K562 (cell line): ENCODE results near the gene RHOF. TPM values are rescaled to one million over a fixed set of nuclear protein-coding genes. Genes with fewer than 3 reads are reported as not detected.

Experiments
- BCLAF1 ChIP-seq, 2 experiments: fragments of 450-650 bp in 1 of 2; IDR thresholded peaks; 2 replicates each; pipeline ENCODE4 v1.6.1; 2011 to 2017; ENCODE audit warnings: low read depth in 2 of 2, antibody characterized with exemption in 1 of 2, borderline replicate concordance in 1 of 2, low read length in 1 of 2, mild to moderate bottlenecking in 1 of 2, mixed read lengths in 1 of 2; ENCODE audit not compliant: control insufficient read depth in 1 of 2
- BRD4 ChIP-seq: fragments of 200-600 bp; sonication (generic); IDR thresholded peaks from 2 replicates; pipeline ENCODE4 v1.6.1; 2017; ENCODE audit warnings: inconsistent platforms
- CBX1 ChIP-seq: sonication (generic); IDR thresholded peaks from 2 replicates; pipeline ENCODE4 v1.6.1; 2016; ENCODE audit warnings: antibody characterized with exemption, low read depth, mild to moderate bottlenecking
- ELF2 ChIP-seq: fragments of 250-450 bp; sonication (Bioruptor Pico); IDR thresholded peaks from 2 replicates; pipeline ENCODE4 v1.5.0; 2021; ENCODE audit warnings: mild to moderate bottlenecking
- GATAD2B ChIP-seq: fragments of 450-650 bp; IDR thresholded peaks from 2 replicates; pipeline ENCODE4 v1.6.1; 2017; ENCODE audit warnings: mild to moderate bottlenecking, borderline replicate concordance
- HMBOX1 ChIP-seq: sonication (generic); IDR thresholded peaks from 2 replicates; pipeline ENCODE4 v1.6.1; 2016
- HNRNPLL ChIP-seq: fragments of 200-400 bp; formaldehyde crosslinking; IDR thresholded peaks from 2 replicates; pipeline ENCODE4 v1.6.1; 2017; ENCODE audit warnings: low read length, low read depth, mild to moderate bottlenecking; ENCODE audit not compliant: poor library complexity, severe bottlenecking
- MEF2D ChIP-seq: conservative IDR thresholded peaks from 2 replicates; pipeline ENCODE4 v1.6.1; 2016; ENCODE audit warnings: low read depth, missing genetic modification characterization, missing compliant biosample characterization
- NFXL1 ChIP-seq: fragments of 450-650 bp; formaldehyde crosslinking; IDR thresholded peaks from 2 replicates; pipeline ENCODE4 v1.4.0; 2021; ENCODE audit warnings: mild to moderate bottlenecking
- PHTF2 ChIP-seq: fragments of 250-450 bp; sonication (Bioruptor Pico); IDR thresholded peaks from 2 replicates; pipeline ENCODE4 v1.5.0; 2021; ENCODE audit warnings: mild to moderate bottlenecking
- SPI1 ChIP-seq: IDR thresholded peaks from 2 replicates; pipeline ENCODE4 v1.6.1; 2011; ENCODE audit warnings: low read depth, low read length, control low read depth, borderline replicate concordance
- SRF ChIP-seq, 2 experiments: fragments of 250-450, 450-650 bp in 1 of 2; sonication (Bioruptor Pico) in 1 of 2; sonication (generic) in 1 of 2; formaldehyde crosslinking; IDR thresholded peaks; 2 replicates each; pipeline versions ENCODE4 v1.5.0 to v1.5.1; 2020 to 2022; ENCODE audit warnings: mild to moderate bottlenecking in 1 of 2, missing genetic modification reagents in 1 of 2
- TBP ChIP-seq: optimal IDR thresholded peaks from 2 replicates; pipeline ENCODE3; 2011; ENCODE audit warnings: low read depth, low read length, improper control_type of control experiment
- ZBTB33 ChIP-seq: sonication (generic); formaldehyde crosslinking; IDR thresholded peaks from 2 replicates; pipeline ENCODE4 v1.8.1; 2023; ENCODE audit warnings: mild to moderate bottlenecking, missing genetic modification reagents
- ZFPM2 ChIP-seq: fragments of 250-450 bp; sonication (Bioruptor Pico); IDR thresholded peaks from 2 replicates; pipeline ENCODE4 v1.5.1; 2022; ENCODE audit warnings: mild to moderate bottlenecking
- ZNF143 ChIP-seq: sonication (generic); formaldehyde crosslinking; IDR thresholded peaks from 2 replicates; pipeline ENCODE4 v1.9.0; 2022; ENCODE audit warnings: mild to moderate bottlenecking, missing genetic modification reagents
- ZNF431 ChIP-seq: sonication (generic); formaldehyde crosslinking; IDR thresholded peaks from 2 replicates; pipeline ENCODE4 v1.8.0; 2022; ENCODE audit warnings: mild to moderate bottlenecking, missing genetic modification reagents
- ZNF445 ChIP-seq: fragments of 250-450 bp; sonication (Bioruptor Pico); IDR thresholded peaks from 2 replicates; pipeline ENCODE4 v1.4.0; 2020; ENCODE audit warnings: low read depth, mild to moderate bottlenecking, moderate library complexity
- ZNF507 ChIP-seq: conservative IDR thresholded peaks from 2 replicates; pipeline ENCODE4 v1.6.1; 2017; ENCODE audit warnings: missing genetic modification characterization, missing compliant biosample characterization
- polyA plus RNA-seq, 8 experiments: library from polyadenylated mRNA; depleted of rRNA in 4 of 8; stranded (reverse) in 5 of 8; unstranded in 3 of 8; fragments of >200 nt; fragmentation: Nextera tagmentation in 2 of 8; fragmentation: Illumina TruSeq in 1 of 8; extraction: Ambion mirVana in 2 of 8; extraction: Trizol in 1 of 8; gene quantifications; 2 replicates each; pipeline versions ENCODE4 v1.2.1 to v1.2.3, GENCODE V29; 2011 to 2014; ENCODE audit warnings: inconsistent platforms in 1 of 8, missing spikeins in 1 of 8
- total RNA-seq, 7 experiments: library from RNA; depleted of rRNA in 6 of 7; stranded (reverse); fragments of >200 nt in 6 of 7; fragmentation: Illumina TruSeq in 2 of 7; extraction: Trizol in 2 of 7; gene quantifications; 2 replicates each; pipeline versions ENCODE4 v1.2.1 to v1.2.3, GENCODE V29; 2011 to 2021; ENCODE audit warnings: low replicate concordance in 1 of 7
- TF ChIP-seq, protein P1 (sequence below): fragments of 250-450 bp; sonication (Bioruptor Pico); IDR thresholded peaks from 2 replicates; pipeline ENCODE4 v1.8.0; 2022; ENCODE audit warnings: inconsistent platforms

Gene RHOF
- total and polyA plus RNA-seq, 9 of the 15 experiments (the other 6 are each of a cell fraction or from before 2014, with no cell fraction given), result 0.13 to 10.1 (median 4.0) TPM

GRCh38 chr12:121793838-121794533, 498 bp upstream of the RHOF start (continued):
- TF ChIP-seq ZNF507 (tag) (no peak), NFXL1 (CRISPR knock-in tag) (no peak), CBX1 (0 out of 2 replicates have a peak, but pooled peaks have one; percentile 31), BRD4 (0 out of 2 replicates have a peak, but pooled peaks have one; percentile 19), ZFPM2 (no peak), MEF2D (tag) (no peak), BCLAF1 (IDR thresholded peaks at IDR 0.05; ENCODE audit: borderline replicate concordance in 1 of 2, control insufficient read depth in 1 of 2, low read depth in 2 of 2, low read length in 1 of 2) (0 out of 4 replicates have a peak, but pooled peaks of 1 of the 2 experiments have one; percentile 21), HMBOX1 (0 out of 2 replicates have a peak, but pooled peaks have one; percentile 28), HNRNPLL (peak; percentile 79), ELF2 (CRISPR knock-in tag) (no peak), ZNF445 (CRISPR knock-in tag) (no peak), PHTF2 (no peak), ZNF431 (peak; percentile 74; the same call in 1 of the 2 replicates), GATAD2B (peak; percentile 82), ZNF143 (0 out of 2 replicates have a peak, but pooled peaks have one; percentile 56), TBP (no peak), ZBTB33 (CRISPR knock-in tag) (peak; percentile 94), SPI1 (no peak), SRF (CRISPR knock-in tag; IDR thresholded peaks at IDR 0.05) (peak in 1 of 2 experiments; percentile 81; a peak in 1 of 4 replicates)
- TF ChIP-seq, protein P1, sequence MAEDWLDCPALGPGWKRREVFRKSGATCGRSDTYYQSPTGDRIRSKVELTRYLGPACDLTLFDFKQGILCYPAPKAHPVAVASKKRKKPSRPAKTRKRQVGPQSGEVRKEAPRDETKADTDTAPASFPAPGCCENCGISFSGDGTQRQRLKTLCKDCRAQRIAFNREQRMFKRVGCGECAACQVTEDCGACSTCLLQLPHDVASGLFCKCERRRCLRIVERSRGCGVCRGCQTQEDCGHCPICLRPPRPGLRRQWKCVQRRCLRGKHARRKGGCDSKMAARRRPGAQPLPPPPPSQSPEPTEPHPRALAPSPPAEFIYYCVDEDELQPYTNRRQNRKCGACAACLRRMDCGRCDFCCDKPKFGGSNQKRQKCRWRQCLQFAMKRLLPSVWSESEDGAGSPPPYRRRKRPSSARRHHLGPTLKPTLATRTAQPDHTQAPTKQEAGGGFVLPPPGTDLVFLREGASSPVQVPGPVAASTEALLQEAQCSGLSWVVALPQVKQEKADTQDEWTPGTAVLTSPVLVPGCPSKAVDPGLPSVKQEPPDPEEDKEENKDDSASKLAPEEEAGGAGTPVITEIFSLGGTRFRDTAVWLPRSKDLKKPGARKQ (CRISPR knock-in tag), result no peak
